HCT116 (cell line): ENCODE data around the gene COL26A1. TPM values are rescaled to one million over a fixed set of nuclear protein-coding genes. Genes with fewer than 3 reads are reported as not detected.

Experiments
- CEBPB ChIP-seq: IDR thresholded peaks from 2 replicates; pipeline ENCODE4 v1.6.1; 2012; ENCODE audit warnings: low read depth
- CTCF ChIP-seq, 3 experiments: fragments of 200-600 bp in 1 of 3; sonication (generic) in 1 of 3; IDR thresholded peaks in 2 of 3; conservative IDR thresholded peaks in 1 of 3; 2 replicates each; pipeline ENCODE4 v1.5.1; 2012 to 2017; ENCODE audit warnings: low read depth in 2 of 3, low read length in 2 of 3, antibody characterized with exemption in 1 of 3, borderline replicate concordance in 1 of 3, control low read depth in 1 of 3, mild to moderate bottlenecking in 1 of 3, mixed read lengths in 1 of 3, mixed run types in 1 of 3, moderate library complexity in 1 of 3; ENCODE audit not compliant: insufficient read depth in 1 of 3
- EZH2phosphoT487 ChIP-seq: fragments of 200-600 bp; IDR thresholded peaks from 2 replicates; pipeline ENCODE4 v1.6.1; 2018; ENCODE audit warnings: antibody characterized with exemption, borderline replicate concordance
- FOSL1 ChIP-seq: IDR thresholded peaks from 2 replicates; pipeline ENCODE4 v1.6.1; 2012; ENCODE audit warnings: low read depth
- JUND ChIP-seq: IDR thresholded peaks from 2 replicates; pipeline ENCODE4 v1.6.1; 2012
- REST ChIP-seq: IDR thresholded peaks from 2 replicates; pipeline ENCODE4 v1.6.1; 2012; ENCODE audit warnings: low read depth
- SRF ChIP-seq: IDR thresholded peaks from 2 replicates; pipeline ENCODE4 v1.6.1; 2012; ENCODE audit warnings: low read depth
- TCF7L2 ChIP-seq: IDR thresholded peaks from 2 replicates; pipeline ENCODE4 v1.7.0; 2011; ENCODE audit warnings: borderline replicate concordance, inconsistent platforms; ENCODE audit not compliant: insufficient read depth, insufficient read length; ENCODE audit errors: extremely low read depth
- ZFX ChIP-seq: fragments of 450-650 bp; IDR thresholded peaks from 2 replicates; pipeline ENCODE4 v1.6.1; 2017
- total RNA-seq: library from RNA; stranded (reverse); gene quantifications from one replicate; pipeline ENCODE4 v1.2.1, GENCODE V29; 2021; ENCODE audit not compliant: unreplicated experiment
- TF ChIP-seq, protein P1 (sequence below): IDR thresholded peaks from 2 replicates; pipeline ENCODE4 v1.6.1; 2012

Gene COL26A1
- total RNA-seq, 1 experiment from 2014 or later = 0.27 TPM

- no peak for TF ChIP-seq REST
- TF ChIP-seq SRF = no peak
- no peak for TF ChIP-seq EZH2phosphoT487
- no peak for TF ChIP-seq CTCF (IDR thresholded peaks at IDR 0.05 in 2 of 3, conservative IDR thresholded peaks at IDR 0.05 in 1 of 3; ENCODE audit: borderline replicate concordance in 1 of 3, insufficient read depth in 1 of 3, low read depth in 2 of 3, low read length in 2 of 3)
- TF ChIP-seq ZFX = no peak
- no peak for TF ChIP-seq FOSL1
- TF ChIP-seq CEBPB = no peak
- no peak for TF ChIP-seq TCF7L2
- TF ChIP-seq, protein P1, sequence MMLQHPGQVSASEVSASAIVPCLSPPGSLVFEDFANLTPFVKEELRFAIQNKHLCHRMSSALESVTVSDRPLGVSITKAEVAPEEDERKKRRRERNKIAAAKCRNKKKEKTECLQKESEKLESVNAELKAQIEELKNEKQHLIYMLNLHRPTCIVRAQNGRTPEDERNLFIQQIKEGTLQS = no peak
- no peak for TF ChIP-seq JUND
Observed at GRCh38 chr7:101319401-101319800, 43.3 kb upstream of the COL26A1 start (continued).
